MM.1S (cell line): ENCODE results near the gene ARHGEF18.
A peak's percentile ranks its signal among the peaks of the same experiment; 100 is the strongest.

Experiments used
- DNase-seq: peaks from one replicate; pipeline ENCODE4 v3.0.0-alpha.2; 2015
- H2AFZ ChIP-seq: fragments of 300-600 bp; sonication (generic); 2 replicates; pipeline ENCODE4 v1.6.0; 2016; ENCODE audit warnings: antibody characterized with exemption, low read length
- H3F3A ChIP-seq: fragments of 300-600 bp; sonication (generic); 2 replicates; pipeline ENCODE4 v1.6.1; 2016; ENCODE audit warnings: mild to moderate bottlenecking, antibody characterized with exemption, low read length, moderate library complexity, mixed read lengths; ENCODE audit not compliant: insufficient read depth
- H3K27ac ChIP-seq: fragments of 300-600 bp; sonication (generic); 2 replicates; pipeline ENCODE4 v1.5.1; 2016; ENCODE audit warnings: mild to moderate bottlenecking, low read length
- H3K27me3 ChIP-seq: fragments of 300-600 bp; sonication (generic); replicated peaks from 2 replicates; pipeline ENCODE4 v1.6.0; 2016; ENCODE audit warnings: low read length; ENCODE audit not compliant: insufficient read depth
- H3K36me3 ChIP-seq: fragments of 300-600 bp; sonication (generic); replicated peaks from 2 replicates; pipeline ENCODE4 v1.6.1; 2016; ENCODE audit warnings: mild to moderate bottlenecking, low read length, mixed read lengths; ENCODE audit not compliant: insufficient read depth
- H3K4me1 ChIP-seq: fragments of 300-600 bp; sonication (generic); 2 replicates; pipeline ENCODE4 v1.6.1; 2016; ENCODE audit warnings: low read length, mixed read lengths
- H3K4me2 ChIP-seq: fragments of 300-600 bp; sonication (generic); 2 replicates; pipeline ENCODE4 v1.6.0; 2016; ENCODE audit warnings: low read depth, low read length
- H3K4me3 ChIP-seq: fragments of 300-600 bp; sonication (generic); 2 replicates; pipeline ENCODE4 v1.5.1; 2016; ENCODE audit warnings: low read length, mixed read lengths
- H3K79me2 ChIP-seq: fragments of 300-600 bp; sonication (generic); 2 replicates; pipeline ENCODE4 v1.6.1; 2016; ENCODE audit warnings: mixed run types, low read length, mixed read lengths
- H3K9ac ChIP-seq: fragments of 300-600 bp; sonication (generic); 2 replicates; pipeline ENCODE4 v1.6.1; 2016; ENCODE audit warnings: low read length, mixed read lengths
- H3K9me2 ChIP-seq: fragments of 300-600 bp; sonication (generic); replicated peaks from 2 replicates; pipeline ENCODE4 v1.6.1; 2016; ENCODE audit warnings: mild to moderate bottlenecking, low read length, mixed read lengths; ENCODE audit not compliant: insufficient read depth
- H3K9me3 ChIP-seq: fragments of 300-600 bp; sonication (generic); replicated peaks from 2 replicates; pipeline ENCODE4 v1.6.1; 2016; ENCODE audit warnings: mild to moderate bottlenecking, low read length, mixed read lengths; ENCODE audit not compliant: insufficient read depth
- H4K20me1 ChIP-seq: fragments of 300-600 bp; sonication (generic); 2 replicates; pipeline ENCODE4 v1.6.1; 2016; ENCODE audit warnings: mild to moderate bottlenecking, low read length, moderate library complexity, mixed read lengths; ENCODE audit not compliant: insufficient read depth
- EZH2 ChIP-seq: fragments of 300-600 bp; sonication (generic); optimal IDR thresholded peaks from 2 replicates; pipeline ENCODE3; 2017; ENCODE audit warnings: low read depth, mild to moderate bottlenecking, antibody characterized with exemption, low read length, mixed read lengths
- EZH2phosphoT487 ChIP-seq: fragments of 300-600 bp; sonication (generic); IDR thresholded peaks from 2 replicates; pipeline ENCODE4 v1.6.1; 2018; ENCODE audit warnings: antibody characterized with exemption, low read length
- TF ChIP-seq, protein P1 (sequence below): fragments of 300-600 bp; sonication (generic); IDR thresholded peaks from 2 replicates; pipeline ENCODE4 v1.5.1; 2016; ENCODE audit warnings: antibody characterized with exemption, low read length, mixed read lengths

The ARHGEF18 gene

DNA sequence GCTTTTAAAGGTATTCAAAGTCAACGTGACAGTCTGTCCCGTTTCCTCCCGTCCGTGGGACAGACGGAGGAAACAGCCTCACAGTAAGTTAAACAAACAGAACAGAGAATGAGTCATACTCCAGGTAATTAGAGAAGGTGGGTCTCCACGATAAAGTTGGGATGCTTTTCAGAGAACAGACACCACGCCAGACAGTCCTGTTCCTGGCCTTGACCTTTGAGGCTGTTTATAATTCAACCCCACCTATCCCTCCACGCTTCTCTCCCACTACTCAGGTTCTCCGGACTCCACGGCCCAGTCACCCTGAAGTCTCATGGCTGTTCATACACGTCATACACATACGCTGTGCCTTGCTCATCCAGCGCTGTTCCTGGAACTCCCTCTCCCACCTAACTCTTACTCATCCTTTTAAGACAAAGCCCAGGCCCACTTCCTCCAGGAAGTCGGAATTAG lies 42.5 kb downstream of the ARHGEF18 start:
- Histone ChIP-seq H3K27ac (no peak overlapping the region), H3K4me2 (no peak overlapping the region), H3K4me3 (no peak overlapping the region), H3F3A (no peaks in the 10 kb centered on the region), H3K9me2 (no peaks in the 10 kb centered on the region), H3K79me2 (peaks cover 13% of the 10 kb centered on the region), H3K36me3 (no peaks in the 10 kb centered on the region), H2AFZ (no peak overlapping the region), H3K27me3 (no peaks in the 10 kb centered on the region), H3K9me3 (no peaks in the 10 kb centered on the region), H3K4me1 (peaks cover 5% of the 10 kb centered on the region; the same call in 1 of the 2 replicates), H3K9ac (no peak overlapping the region), H4K20me1 (no peaks in the 10 kb centered on the region)
- DNase-seq: no peak
- TF ChIP-seq EZH2phosphoT487: no peak
- no peak for TF ChIP-seq EZH2
- TF ChIP-seq, protein P1, sequence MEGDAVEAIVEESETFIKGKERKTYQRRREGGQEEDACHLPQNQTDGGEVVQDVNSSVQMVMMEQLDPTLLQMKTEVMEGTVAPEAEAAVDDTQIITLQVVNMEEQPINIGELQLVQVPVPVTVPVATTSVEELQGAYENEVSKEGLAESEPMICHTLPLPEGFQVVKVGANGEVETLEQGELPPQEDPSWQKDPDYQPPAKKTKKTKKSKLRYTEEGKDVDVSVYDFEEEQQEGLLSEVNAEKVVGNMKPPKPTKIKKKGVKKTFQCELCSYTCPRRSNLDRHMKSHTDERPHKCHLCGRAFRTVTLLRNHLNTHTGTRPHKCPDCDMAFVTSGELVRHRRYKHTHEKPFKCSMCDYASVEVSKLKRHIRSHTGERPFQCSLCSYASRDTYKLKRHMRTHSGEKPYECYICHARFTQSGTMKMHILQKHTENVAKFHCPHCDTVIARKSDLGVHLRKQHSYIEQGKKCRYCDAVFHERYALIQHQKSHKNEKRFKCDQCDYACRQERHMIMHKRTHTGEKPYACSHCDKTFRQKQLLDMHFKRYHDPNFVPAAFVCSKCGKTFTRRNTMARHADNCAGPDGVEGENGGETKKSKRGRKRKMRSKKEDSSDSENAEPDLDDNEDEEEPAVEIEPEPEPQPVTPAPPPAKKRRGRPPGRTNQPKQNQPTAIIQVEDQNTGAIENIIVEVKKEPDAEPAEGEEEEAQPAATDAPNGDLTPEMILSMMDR: no peak

DNA sequence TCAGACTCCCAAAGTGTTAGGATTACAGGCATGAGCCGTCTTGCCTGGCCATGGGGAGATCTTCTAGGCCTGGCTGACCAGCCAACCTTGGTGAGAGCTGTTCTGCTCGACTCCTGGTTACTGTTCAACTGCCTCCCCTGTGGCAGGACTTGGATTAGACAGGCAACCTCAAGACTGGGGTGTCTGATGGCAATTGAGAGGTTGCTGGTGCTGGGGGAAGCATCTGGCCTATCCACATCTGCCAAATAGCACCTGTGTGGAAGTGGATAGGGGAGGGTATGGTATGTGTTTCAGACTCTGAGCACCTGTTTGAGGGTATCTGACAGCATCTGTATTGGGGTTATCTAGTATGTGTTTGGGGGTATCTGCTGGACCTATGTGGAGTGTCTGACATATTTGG lies 44.7 kb downstream of the ARHGEF18 start:
- DNase-seq: no peak

DNA sequence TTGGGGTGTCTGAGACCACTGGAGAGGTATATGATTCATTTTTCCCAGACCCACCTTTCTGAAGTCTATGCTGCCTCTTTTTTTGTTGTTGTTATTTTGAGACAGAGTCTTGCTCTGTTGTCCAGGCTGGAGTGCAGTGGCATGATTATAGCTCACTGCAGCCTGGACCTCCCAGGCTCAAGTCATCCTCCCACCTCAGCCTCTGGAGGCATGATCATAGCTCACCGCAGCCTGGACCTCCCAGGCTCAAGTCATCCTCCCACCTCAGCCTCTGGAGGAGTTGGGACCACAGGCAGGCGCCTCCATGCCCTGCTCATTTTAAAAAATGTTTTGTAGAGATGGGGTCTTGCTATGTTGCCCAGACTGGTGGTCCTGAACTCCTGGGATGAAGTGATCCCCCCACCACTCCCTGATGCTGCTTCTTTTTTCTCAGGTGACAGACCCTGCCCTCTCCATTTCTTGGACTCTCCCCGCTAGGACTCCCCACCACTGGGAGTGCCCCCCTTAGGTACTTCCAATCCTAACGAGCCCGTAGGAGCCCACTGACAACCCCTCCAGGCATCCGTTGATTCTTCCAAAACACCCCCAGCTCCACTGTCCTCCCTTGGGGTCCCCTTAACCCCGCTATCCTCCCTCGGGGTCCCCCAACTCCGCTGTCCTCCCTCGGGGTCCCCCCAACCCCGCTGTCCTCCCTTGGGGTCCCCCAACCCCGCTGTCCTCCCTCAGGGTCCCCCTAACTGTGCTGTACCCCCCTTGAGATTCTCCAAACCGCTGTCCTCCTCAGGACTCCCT lies 45.4 kb downstream of the ARHGEF18 start:
- Histone ChIP-seq H3F3A (no peaks in the 10 kb centered on the region), H3K9ac (peak overlapping the region; percentile 74; the same call in 1 of the 2 replicates), H3K4me1 (peaks cover 5% of the 10 kb centered on the region; the same call in 1 of the 2 replicates), H3K36me3 (no peaks in the 10 kb centered on the region), H3K4me3 (peak overlapping the region; percentile 84), H3K9me2 (no peaks in the 10 kb centered on the region), H3K27ac (no peak overlapping the region), H3K79me2 (peaks cover 39% of the 10 kb centered on the region), H3K4me2 (peak overlapping the region; percentile 89), H3K9me3 (no peaks in the 10 kb centered on the region), H4K20me1 (no peaks in the 10 kb centered on the region), H2AFZ (peak overlapping the region; percentile 72), H3K27me3 (no peaks in the 10 kb centered on the region)
- TF ChIP-seq EZH2phosphoT487 (no peak), EZH2 (no peak)
- TF ChIP-seq, protein P1: no peak
- no peak for DNase-seq

More for the DNA sequence above, 44.7 kb downstream of the ARHGEF18 start:
- Histone ChIP-seq H3K9ac (no peak overlapping the region), H4K20me1 (no peaks in the 10 kb centered on the region), H3F3A (no peaks in the 10 kb centered on the region), H3K79me2 (peaks cover 33% of the 10 kb centered on the region), H3K4me2 (no peak overlapping the region), H3K4me1 (peaks cover 5% of the 10 kb centered on the region; the same call in 1 of the 2 replicates), H3K9me3 (no peaks in the 10 kb centered on the region), H3K27ac (no peak overlapping the region), H3K9me2 (no peaks in the 10 kb centered on the region), H3K4me3 (no peak overlapping the region), H2AFZ (no peak overlapping the region), H3K36me3 (no peaks in the 10 kb centered on the region), H3K27me3 (no peaks in the 10 kb centered on the region)
- TF ChIP-seq, protein P1: no peak
